ENCODE data around the gene DPP4.

The DPP4 gene

GRCh38 chr2:161947406-161947805 lies 126.6 kb downstream of the DPP4 start:
- DNase-seq, result no peak

- peak; percentile 47 to 65 for DNase-seq
Observed at GRCh38 chr2:161946489-161947107, 127.4 kb downstream of the DPP4 start.

- no peak for DNase-seq
Observed at GRCh38 chr2:161943011-161943410, 131.0 kb downstream of the DPP4 start.
